Activated naive CD8-positive, alpha-beta T cell treated with anti-CD3 and anti-CD28 coated beads for 36 hours (primary cell): Measurements from ENCODE around the gene WNT8B. TPM values are rescaled to one million over a fixed set of nuclear protein-coding genes. Genes with fewer than 3 reads are reported as not detected.

Experiments
- DNase-seq: peaks from one replicate; pipeline ENCODE4 v3.0.0; 2021
- H3K27ac Mint-ChIP-seq: one replicate; pipeline ENCODE4 v1.8.0; 2022; ENCODE audit warnings: mild to moderate bottlenecking, moderate library complexity, mixed read lengths
- H3K27me3 Mint-ChIP-seq: one replicate; pipeline ENCODE4 v1.8.0; 2022; ENCODE audit warnings: mild to moderate bottlenecking, mixed read lengths
- H3K36me3 Mint-ChIP-seq: one replicate; pipeline ENCODE4 v1.8.0; 2021; ENCODE audit warnings: mild to moderate bottlenecking, mixed read lengths
- H3K4me1 Mint-ChIP-seq: one replicate; pipeline ENCODE4 v1.8.0; 2021; ENCODE audit warnings: mixed read lengths
- H3K4me3 Mint-ChIP-seq: one replicate; pipeline ENCODE4 v1.8.0; 2022; ENCODE audit warnings: mild to moderate bottlenecking, moderate library complexity, mixed read lengths
- H3K9me3 Mint-ChIP-seq: one replicate; pipeline ENCODE4 v1.8.0; 2022; ENCODE audit warnings: mixed read lengths
- total RNA-seq, 2 experiments: library from RNA; stranded (reverse); gene quantifications; one replicate each; pipeline ENCODE4 v1.2.3, GENCODE V29; 2021

WNT8B gene
- total RNA-seq, 2 experiments from 2014 or later: 0.16 TPM; not detected in 1

DNA sequence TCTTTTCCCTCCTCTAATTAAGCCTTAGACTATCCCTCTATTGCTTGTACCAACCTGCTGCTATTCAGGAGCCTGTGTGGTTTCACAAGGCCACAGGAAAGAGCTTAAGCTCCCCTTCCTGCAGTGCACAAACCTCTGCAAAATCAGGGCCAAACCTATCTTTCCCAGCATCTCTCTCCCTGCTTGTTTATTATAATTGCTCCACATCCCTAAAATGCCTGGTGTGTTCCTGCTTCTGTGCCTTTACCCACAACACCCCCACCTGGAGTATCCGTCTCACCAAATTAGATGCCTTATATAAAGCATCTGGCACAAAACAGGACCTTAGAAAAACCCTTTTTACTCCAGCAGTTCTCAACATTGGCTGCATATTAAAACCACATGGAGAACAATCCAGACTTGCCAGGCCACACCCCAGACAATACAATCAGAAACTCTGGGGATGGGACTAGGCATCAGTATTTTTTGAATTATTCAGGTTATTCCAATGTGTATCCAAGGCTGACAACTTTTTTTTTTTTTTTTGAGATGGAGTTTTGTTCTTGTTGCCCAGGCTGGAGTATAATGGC is 40.2 kb downstream of the WNT8B start:
- no peaks in the 10 kb centered on the region for H3K27me3 Mint-ChIP-seq
- H3K4me3 Mint-ChIP-seq: no peak overlapping the region
- H3K27ac Mint-ChIP-seq: no peak overlapping the region
- H3K9me3 Mint-ChIP-seq: no peaks in the 10 kb centered on the region
- DNase-seq: no peak
- H3K36me3 Mint-ChIP-seq: peaks cover 47% of the 10 kb centered on the region
- H3K4me1 Mint-ChIP-seq: peaks cover 28% of the 10 kb centered on the region

GRCh38 chr10:100504096-100504495 is 41.3 kb downstream of the WNT8B start:
- Mint-ChIP-seq H3K4me1 (peaks cover 32% of the 10 kb centered on the region), H3K4me3 (no peak overlapping the region), H3K27me3 (no peaks in the 10 kb centered on the region), H3K27ac (no peak overlapping the region), H3K9me3 (no peaks in the 10 kb centered on the region), H3K36me3 (peaks cover 47% of the 10 kb centered on the region)
- no peak for DNase-seq

DNA sequence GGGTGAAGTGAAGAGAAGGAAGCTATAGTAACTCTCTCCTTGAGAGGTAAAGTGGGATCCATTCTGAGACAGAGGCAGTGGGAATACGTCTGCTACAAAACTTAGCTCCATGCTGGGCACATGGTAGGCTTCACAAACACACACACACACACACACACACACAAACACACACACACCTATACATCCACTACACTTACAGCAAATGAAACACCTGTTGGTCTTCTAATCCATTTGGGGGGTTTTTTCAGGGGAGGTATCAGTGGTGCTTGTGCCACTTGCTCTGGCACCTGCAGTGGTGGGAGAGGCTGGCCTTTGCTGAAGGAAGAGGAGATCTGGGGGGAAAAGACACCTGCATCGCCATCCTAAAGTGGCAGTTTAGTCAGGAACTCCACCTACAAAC is 42.4 kb downstream of the WNT8B start:
- Mint-ChIP-seq H3K27ac (no peak overlapping the region), H3K36me3 (peaks cover 40% of the 10 kb centered on the region)

DNA sequence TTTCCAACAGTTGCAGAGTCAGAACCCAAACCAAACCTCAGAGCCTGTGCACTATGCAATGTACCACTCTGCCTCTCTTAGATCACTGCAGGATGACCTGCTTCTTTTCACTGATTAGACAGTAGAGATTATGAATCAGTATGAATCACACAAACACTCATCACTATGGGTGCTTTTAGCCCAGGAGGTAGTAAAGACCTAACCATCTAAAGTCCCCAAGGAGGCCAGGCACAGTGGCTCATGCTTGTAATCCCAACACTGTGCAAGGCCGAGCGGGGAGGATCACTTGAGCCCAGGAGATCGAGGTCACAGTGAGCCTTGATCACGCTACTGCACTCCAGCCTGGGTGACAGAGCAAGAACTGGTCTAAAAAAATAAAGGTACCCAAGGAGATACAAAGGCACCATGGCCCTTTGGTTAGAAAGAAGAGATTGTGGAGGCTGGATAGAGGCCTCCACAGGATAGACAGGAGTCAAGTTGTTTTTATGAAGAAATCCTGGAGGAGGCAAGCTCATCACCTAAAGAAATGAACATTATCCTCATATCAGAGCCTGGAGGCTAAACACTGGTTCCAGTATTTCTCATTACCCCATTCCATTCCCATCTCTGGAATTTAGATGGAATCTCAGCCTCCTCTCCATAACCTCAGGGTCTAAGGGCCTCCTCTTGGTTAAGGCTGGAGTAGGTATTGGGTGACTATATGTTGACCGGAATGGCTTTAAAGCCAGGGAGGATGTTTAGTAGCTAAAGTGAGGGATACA is 44.0 kb downstream of the WNT8B start:
- no peaks in the 10 kb centered on the region for H3K27me3 Mint-ChIP-seq
- DNase-seq: no peak
- peak overlapping the region; percentile 2 for H3K4me3 Mint-ChIP-seq
- H3K27ac Mint-ChIP-seq: peak overlapping the region; percentile 42
- H3K36me3 Mint-ChIP-seq: peaks cover 36% of the 10 kb centered on the region
- H3K4me1 Mint-ChIP-seq: peaks cover 55% of the 10 kb centered on the region
- no peaks in the 10 kb centered on the region for H3K9me3 Mint-ChIP-seq

More for the DNA sequence above, 42.4 kb downstream of the WNT8B start:
- Mint-ChIP-seq H3K4me1 (peaks cover 40% of the 10 kb centered on the region), H3K4me3 (no peak overlapping the region), H3K9me3 (no peaks in the 10 kb centered on the region), H3K27me3 (no peaks in the 10 kb centered on the region)
- DNase-seq: no peak

- Mint-ChIP-seq H3K27me3 (no peaks in the 10 kb centered on the region), H3K36me3 (peaks cover 36% of the 10 kb centered on the region), H3K27ac (peak overlapping the region; percentile 14), H3K4me3 (no peak overlapping the region), H3K9me3 (no peaks in the 10 kb centered on the region), H3K4me1 (peaks cover 60% of the 10 kb centered on the region)
- no peak for DNase-seq
Observed at GRCh38 chr10:100507357-100507732, 44.5 kb downstream of the WNT8B start.

DNA sequence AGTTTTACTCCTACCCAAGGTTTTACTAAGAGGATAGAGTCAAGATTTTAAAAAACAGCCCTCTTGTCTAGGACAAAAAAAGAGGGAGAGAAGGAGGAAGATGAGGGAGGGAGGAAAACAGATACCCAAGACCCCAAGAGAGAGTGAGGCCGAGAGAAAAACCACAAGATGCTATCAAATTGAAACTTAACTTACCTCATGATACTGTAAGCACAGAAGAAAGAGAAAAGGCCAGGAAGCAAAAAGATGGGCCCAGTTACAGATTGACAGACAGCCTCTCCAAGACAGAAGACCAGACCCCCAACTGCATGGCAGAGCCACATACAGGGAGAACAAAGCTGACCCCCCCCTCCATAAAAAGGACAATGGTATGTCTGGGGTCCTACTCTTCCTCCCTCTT is 45.5 kb downstream of the WNT8B start:
- Mint-ChIP-seq H3K4me3 (peak overlapping the region; percentile 74), H3K36me3 (peaks cover 45% of the 10 kb centered on the region), H3K4me1 (peaks cover 67% of the 10 kb centered on the region), H3K27ac (peak overlapping the region; percentile 98), H3K27me3 (no peaks in the 10 kb centered on the region), H3K9me3 (no peaks in the 10 kb centered on the region)
- DNase-seq: no peak

- Mint-ChIP-seq H3K27me3 (no peaks in the 10 kb centered on the region), H3K4me1 (peaks cover 67% of the 10 kb centered on the region), H3K4me3 (peak overlapping the region; percentile 74), H3K9me3 (no peaks in the 10 kb centered on the region), H3K27ac (peak overlapping the region; percentile 98), H3K36me3 (peaks cover 47% of the 10 kb centered on the region)
- peak; percentile 43 for DNase-seq
Observed at GRCh38 chr10:100508691-100509150, 45.9 kb downstream of the WNT8B start.

DNA sequence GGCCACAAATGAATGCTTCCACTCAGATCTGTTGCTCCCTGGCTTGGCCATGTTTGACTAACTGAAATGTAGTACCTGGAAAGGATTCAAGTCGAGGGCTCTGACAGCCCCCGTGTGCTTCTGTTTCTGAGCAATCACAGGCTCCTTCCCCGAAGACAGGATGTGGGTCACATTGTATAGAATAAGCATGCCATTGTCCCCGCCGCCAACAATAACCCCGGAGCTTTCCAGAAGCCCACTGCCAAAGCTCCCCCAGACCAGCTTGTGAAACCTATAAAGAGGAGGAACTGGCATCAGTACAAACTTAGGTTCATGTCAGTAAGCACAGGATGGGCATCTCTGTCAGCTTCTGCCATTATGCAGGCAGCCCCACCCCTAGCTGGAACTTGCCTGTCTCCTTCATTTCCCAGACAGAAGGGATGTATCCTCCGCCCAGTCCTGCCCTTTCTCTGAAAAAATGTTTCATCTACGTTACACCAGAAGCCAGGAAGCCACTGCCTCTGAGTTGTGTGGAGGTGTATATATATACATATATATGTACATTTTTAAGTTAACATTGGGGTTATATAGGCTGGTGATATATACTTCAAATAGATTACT is 46.5 kb downstream of the WNT8B start:
- peak; percentile 62 for DNase-seq
- H3K9me3 Mint-ChIP-seq: no peaks in the 10 kb centered on the region
- H3K36me3 Mint-ChIP-seq: peaks cover 54% of the 10 kb centered on the region
- peak overlapping the region; percentile 74 for H3K4me3 Mint-ChIP-seq
- H3K27ac Mint-ChIP-seq: peak overlapping the region; percentile 98
- no peaks in the 10 kb centered on the region for H3K27me3 Mint-ChIP-seq
- peaks cover 67% of the 10 kb centered on the region for H3K4me1 Mint-ChIP-seq

DNA sequence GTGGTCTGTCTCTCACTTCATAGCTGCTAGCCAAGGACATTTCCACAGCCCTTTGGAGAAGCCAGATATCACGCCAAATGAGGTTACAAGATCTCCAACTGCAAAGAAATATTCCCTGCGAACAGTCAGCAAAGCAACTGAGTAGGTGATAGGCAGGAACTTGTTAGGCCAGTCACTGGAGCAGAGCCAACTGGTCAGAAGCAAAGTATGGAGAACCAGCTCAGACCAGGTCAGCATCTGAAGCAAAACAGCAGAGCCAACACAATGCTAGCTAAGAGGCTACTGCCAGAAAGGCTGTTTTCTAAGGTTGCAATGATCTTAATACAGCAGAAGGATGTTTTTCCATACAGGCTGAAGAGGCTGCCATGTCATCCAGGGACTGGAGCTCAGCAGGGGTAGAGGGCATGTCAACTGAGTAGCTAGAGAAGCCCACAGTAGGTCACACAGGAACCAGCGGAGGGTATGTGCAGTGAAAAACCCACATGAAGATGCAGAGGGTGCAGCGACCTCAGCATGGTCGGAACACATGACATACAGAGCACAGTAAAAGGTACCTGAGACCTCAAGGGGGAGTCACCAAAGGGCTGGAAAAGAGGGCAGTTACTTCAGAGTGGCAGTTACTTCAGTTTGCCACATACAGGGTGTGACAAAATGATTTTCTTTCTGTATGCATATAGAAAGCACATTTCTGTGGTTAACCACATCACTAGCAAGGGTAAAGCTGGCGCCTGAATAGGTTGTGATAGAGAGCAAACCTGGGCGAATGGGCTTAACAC is 47.9 kb downstream of the WNT8B start:
- DNase-seq: peak; percentile 75
- H3K9me3 Mint-ChIP-seq: no peaks in the 10 kb centered on the region
- no peaks in the 10 kb centered on the region for H3K27me3 Mint-ChIP-seq
- H3K27ac Mint-ChIP-seq: peak overlapping the region; percentile 85
- H3K4me1 Mint-ChIP-seq: peaks cover 67% of the 10 kb centered on the region
- H3K4me3 Mint-ChIP-seq: peak overlapping the region; percentile 5
- peaks cover 47% of the 10 kb centered on the region for H3K36me3 Mint-ChIP-seq

DNA sequence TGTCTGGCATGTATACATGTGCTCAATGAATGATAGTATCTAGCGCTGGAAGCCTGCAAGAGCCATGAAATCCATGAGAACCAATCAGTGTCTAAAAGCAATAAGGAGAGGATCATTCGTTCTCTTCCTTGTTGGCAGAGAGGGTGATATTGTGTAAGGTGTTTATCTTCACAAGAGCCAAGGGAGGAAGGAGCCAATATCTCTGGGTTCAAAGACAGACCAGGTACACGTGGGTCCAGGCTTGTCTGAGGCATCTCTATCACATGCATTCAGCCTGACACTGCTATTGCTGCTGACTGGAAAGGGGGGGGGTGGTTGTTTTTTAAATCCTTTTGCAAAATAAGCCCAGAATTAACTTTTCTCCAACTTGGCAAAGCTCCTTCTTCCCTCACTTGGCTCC is 52.8 kb downstream of the WNT8B start:
- Mint-ChIP-seq H3K4me3 (no peak overlapping the region), H3K4me1 (peaks cover 39% of the 10 kb centered on the region), H3K27ac (no peak overlapping the region), H3K27me3 (no peaks in the 10 kb centered on the region), H3K9me3 (no peaks in the 10 kb centered on the region), H3K36me3 (peaks cover 29% of the 10 kb centered on the region)
- no peak for DNase-seq

DNA sequence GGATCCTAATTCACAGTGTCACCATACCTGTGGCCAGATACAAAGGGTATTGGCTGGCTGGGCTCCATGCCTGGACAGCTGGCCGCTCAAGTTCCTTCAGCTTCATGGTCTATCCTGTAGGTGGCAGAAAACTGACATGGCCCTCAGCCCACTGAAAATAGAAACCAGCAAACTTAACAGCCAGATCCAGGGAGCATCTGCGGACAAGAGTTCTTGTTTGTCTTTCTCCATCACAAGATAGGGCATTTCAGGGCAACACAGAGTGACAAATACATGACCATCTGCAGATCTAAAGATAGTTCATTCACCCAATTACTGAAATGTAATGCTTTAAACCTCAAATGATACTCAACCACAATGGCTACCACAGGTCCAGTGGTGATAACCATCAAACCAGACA is 54.0 kb downstream of the WNT8B start:
- H3K9me3 Mint-ChIP-seq: no peaks in the 10 kb centered on the region
- H3K4me1 Mint-ChIP-seq: peaks cover 28% of the 10 kb centered on the region
- peaks cover 26% of the 10 kb centered on the region for H3K36me3 Mint-ChIP-seq
- H3K4me3 Mint-ChIP-seq: no peak overlapping the region
- no peaks in the 10 kb centered on the region for H3K27me3 Mint-ChIP-seq
- no peak for DNase-seq
- no peak overlapping the region for H3K27ac Mint-ChIP-seq

- no peak overlapping the region for H3K27ac Mint-ChIP-seq
- DNase-seq: peak; percentile 47
- H3K9me3 Mint-ChIP-seq: no peaks in the 10 kb centered on the region
- H3K4me1 Mint-ChIP-seq: peaks cover 17% of the 10 kb centered on the region
- H3K36me3 Mint-ChIP-seq: peaks cover 16% of the 10 kb centered on the region
- H3K27me3 Mint-ChIP-seq: no peaks in the 10 kb centered on the region
- no peak overlapping the region for H3K4me3 Mint-ChIP-seq
Observed at GRCh38 chr10:100518761-100519241, 56.0 kb downstream of the WNT8B start.

- H3K27ac Mint-ChIP-seq: no peak within 1 kb of the TSS
- H3K27me3 Mint-ChIP-seq: no peaks in the 10 kb centered on the region
- peaks cover 23% of the 10 kb centered on the region for H3K4me1 Mint-ChIP-seq
- H3K36me3 Mint-ChIP-seq: peaks cover 14% of the 10 kb centered on the region
- H3K9me3 Mint-ChIP-seq: no peaks in the 10 kb centered on the region
- no peak for DNase-seq
- H3K4me3 Mint-ChIP-seq: no peak within 1 kb of the TSS
Observed at GRCh38 chr10:100519311-100520051, 56.7 kb downstream of the WNT8B start, which contains the start of gene SEC31B. TSS of gene SEC31B (minus strand) at chr10:100519861. CDS start at chr10:100516952, 2,909 bp downstream.

DNA sequence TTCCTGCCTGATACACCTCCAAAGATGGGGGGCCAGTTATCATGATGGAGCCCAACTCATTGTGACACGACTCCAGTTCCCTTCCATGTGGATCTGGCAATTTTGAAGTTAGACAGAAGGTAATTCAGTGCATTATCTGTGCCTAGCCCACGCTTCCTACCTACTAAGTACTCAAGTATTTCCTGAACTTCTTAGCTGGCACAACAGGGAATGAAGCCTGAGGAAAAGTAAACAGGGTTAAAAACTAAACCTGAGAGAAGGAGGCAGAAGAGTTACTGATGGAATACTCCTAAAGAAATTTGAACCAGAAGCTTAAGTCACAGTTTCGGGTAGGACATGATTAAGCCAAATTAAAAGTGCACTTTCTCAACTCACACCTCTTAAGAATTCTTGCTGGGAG is 58.0 kb downstream of the WNT8B start:
- DNase-seq: no peak
- no peaks in the 10 kb centered on the region for H3K9me3 Mint-ChIP-seq
- peaks cover 20% of the 10 kb centered on the region for H3K36me3 Mint-ChIP-seq
- no peaks in the 10 kb centered on the region for H3K27me3 Mint-ChIP-seq
- no peak overlapping the region for H3K4me3 Mint-ChIP-seq
- H3K27ac Mint-ChIP-seq: peak overlapping the region; percentile 16
- H3K4me1 Mint-ChIP-seq: peaks cover 25% of the 10 kb centered on the region
